ENCODE measurements around the gene CARNS1.

DNA sequence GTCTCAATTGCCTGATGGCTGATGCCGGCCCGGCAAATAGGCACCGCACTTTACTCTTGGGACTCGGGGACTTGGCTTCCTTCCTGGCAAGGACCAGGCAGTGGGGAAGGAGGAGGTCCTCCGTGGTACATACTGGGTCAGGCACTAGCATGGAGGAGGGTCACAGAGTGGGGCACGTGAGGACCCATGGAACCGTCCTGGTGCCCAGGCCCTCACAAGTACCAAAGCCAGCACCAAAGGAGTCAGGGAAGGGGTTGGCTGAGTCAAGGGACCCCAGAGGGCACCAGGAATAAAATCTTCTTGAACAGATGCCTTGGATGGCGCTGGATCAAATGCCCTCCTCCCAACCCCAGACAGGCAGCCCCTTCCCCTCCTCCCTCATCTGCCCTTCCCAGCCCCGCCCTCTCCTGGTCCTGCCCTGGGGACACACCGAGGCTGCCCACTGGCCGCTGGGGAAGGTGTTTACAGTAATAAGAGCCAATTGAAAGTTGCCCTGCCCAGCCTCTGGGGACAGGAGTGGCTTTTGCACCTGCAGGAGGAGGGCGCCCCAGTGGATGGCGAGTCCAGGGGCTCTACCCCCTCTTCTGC lies 5.6 kb upstream of the CARNS1 start:
- TF ChIP-seq, protein P1, sequence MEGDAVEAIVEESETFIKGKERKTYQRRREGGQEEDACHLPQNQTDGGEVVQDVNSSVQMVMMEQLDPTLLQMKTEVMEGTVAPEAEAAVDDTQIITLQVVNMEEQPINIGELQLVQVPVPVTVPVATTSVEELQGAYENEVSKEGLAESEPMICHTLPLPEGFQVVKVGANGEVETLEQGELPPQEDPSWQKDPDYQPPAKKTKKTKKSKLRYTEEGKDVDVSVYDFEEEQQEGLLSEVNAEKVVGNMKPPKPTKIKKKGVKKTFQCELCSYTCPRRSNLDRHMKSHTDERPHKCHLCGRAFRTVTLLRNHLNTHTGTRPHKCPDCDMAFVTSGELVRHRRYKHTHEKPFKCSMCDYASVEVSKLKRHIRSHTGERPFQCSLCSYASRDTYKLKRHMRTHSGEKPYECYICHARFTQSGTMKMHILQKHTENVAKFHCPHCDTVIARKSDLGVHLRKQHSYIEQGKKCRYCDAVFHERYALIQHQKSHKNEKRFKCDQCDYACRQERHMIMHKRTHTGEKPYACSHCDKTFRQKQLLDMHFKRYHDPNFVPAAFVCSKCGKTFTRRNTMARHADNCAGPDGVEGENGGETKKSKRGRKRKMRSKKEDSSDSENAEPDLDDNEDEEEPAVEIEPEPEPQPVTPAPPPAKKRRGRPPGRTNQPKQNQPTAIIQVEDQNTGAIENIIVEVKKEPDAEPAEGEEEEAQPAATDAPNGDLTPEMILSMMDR (IDR thresholded peaks at IDR 0.05): no peak
- TF ChIP-seq POLR2A (IDR thresholded peaks at IDR 0.05): no peak
